ENCODE measurements around the gene CCSAP.
"Not testable (repeated sequence)": the region's sequence is repeated elsewhere in the genome, so short reads cannot be mapped to it uniquely, and the experiment has no call there.

CCSAP gene

DNA sequence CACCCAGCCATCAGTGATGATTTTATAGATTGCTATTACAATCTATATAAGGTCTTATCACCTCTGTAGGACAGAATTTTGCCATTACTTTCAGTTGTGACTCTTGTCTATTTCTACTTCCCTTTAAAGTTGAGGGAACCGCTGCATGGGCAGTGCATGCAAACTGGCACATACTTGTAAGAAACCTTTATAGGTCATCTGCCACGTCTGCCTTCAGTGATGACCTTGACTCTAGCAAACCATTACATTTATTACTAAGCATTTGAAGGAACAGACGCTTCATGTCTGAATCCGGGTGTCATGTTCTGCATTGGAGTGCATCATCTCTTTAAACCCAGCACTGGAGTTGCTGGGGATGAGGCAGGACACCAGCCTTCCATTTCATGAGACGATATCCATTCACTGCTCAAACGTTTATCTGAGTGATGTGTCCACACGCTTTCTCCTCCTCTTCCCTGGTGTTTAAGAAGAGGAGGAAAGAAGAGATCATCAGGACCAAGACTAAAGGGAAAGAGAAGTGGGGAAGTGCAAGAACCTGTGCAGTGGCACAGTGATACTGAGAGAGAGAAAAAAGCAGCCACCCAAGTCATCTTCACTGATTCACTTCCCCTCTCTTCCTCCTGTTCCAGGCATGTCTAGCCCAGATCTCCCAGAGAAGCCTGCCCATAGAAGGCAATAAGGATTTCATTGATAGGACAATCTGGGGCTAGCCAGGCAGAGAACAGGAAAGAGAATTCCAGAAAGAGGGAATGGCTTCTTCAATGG, 14.1 kb downstream of the CCSAP start:
- Histone ChIP-seq H3K36me3 (ENCODE audit: control insufficient read depth in 2 of 2, insufficient read depth in 1 of 2, low read length in 2 of 2) (peaks cover 37 to 46% of the 10 kb centered on the region in 2 experiments), H3K9me3 (ENCODE audit: control insufficient read depth, insufficient read depth, low read depth, low read length) (no peaks in the 10 kb centered on the region), H3K27ac (ENCODE audit: extremely low read depth, low read depth, low read length) (no peak overlapping the region), H3K4me1 (ENCODE audit: control insufficient read depth, insufficient read depth, low read length) (0 out of 2 replicates have a peak, but pooled peaks cover 5% of the 10 kb centered on the region), H3K4me3 (ENCODE audit: low read depth, low read length) (no peak overlapping the region)
- CTCF ChIA-PET, result no interaction called here
- POLR2A ChIA-PET, result no interaction called here
- TF ChIP-seq KLF9 (tag by site-specific recombination; IDR thresholded peaks at IDR 0.05; ENCODE audit: low read depth) (no peak), ZSCAN16 (tag by site-specific recombination; IDR thresholded peaks at IDR 0.05) (no peak), ZFP69B (tag by site-specific recombination; IDR thresholded peaks at IDR 0.05) (no peak), ZNF560 (tag by site-specific recombination; IDR thresholded peaks at IDR 0.05; ENCODE audit: borderline replicate concordance) (no peak), ZNF610 (tag by site-specific recombination; IDR thresholded peaks at IDR 0.05; ENCODE audit: borderline replicate concordance) (no peak), ZNF311 (tag by site-specific recombination; IDR thresholded peaks at IDR 0.05; ENCODE audit: borderline replicate concordance) (no peak), ZNF776 (tag by site-specific recombination; IDR thresholded peaks at IDR 0.05; ENCODE audit: borderline replicate concordance) (no peak), MEIS1 (CRISPR knock-in tag; IDR thresholded peaks at IDR 0.05; ENCODE audit: borderline replicate concordance) (no peak), SCRT2 (tag by site-specific recombination; IDR thresholded peaks at IDR 0.05) (no peak), ZBTB7A (tag by site-specific recombination; IDR thresholded peaks at IDR 0.05; ENCODE audit: low read depth) (no peak), ZNF146 (tag by site-specific recombination; IDR thresholded peaks at IDR 0.05) (no peak), ZNF169 (tag by site-specific recombination; IDR thresholded peaks at IDR 0.05) (no peak), HOXA7 (CRISPR knock-in tag; IDR thresholded peaks at IDR 0.05; ENCODE audit: borderline replicate concordance) (no peak), IKZF3 (tag by site-specific recombination; IDR thresholded peaks at IDR 0.05) (no peak), SP2 (tag by site-specific recombination; IDR thresholded peaks at IDR 0.05) (no peak)
- TF ChIP-seq, protein P1, sequence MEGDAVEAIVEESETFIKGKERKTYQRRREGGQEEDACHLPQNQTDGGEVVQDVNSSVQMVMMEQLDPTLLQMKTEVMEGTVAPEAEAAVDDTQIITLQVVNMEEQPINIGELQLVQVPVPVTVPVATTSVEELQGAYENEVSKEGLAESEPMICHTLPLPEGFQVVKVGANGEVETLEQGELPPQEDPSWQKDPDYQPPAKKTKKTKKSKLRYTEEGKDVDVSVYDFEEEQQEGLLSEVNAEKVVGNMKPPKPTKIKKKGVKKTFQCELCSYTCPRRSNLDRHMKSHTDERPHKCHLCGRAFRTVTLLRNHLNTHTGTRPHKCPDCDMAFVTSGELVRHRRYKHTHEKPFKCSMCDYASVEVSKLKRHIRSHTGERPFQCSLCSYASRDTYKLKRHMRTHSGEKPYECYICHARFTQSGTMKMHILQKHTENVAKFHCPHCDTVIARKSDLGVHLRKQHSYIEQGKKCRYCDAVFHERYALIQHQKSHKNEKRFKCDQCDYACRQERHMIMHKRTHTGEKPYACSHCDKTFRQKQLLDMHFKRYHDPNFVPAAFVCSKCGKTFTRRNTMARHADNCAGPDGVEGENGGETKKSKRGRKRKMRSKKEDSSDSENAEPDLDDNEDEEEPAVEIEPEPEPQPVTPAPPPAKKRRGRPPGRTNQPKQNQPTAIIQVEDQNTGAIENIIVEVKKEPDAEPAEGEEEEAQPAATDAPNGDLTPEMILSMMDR (tag by site-specific recombination; IDR thresholded peaks at IDR 0.05), result no peak
- TF ChIP-seq, protein P2, sequence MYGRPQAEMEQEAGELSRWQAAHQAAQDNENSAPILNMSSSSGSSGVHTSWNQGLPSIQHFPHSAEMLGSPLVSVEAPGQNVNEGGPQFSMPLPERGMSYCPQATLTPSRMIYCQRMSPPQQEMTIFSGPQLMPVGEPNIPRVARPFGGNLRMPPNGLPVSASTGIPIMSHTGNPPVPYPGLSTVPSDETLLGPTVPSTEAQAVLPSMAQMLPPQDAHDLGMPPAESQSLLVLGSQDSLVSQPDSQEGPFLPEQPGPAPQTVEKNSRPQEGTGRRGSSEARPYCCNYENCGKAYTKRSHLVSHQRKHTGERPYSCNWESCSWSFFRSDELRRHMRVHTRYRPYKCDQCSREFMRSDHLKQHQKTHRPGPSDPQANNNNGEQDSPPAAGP (tag by site-specific recombination; IDR thresholded peaks at IDR 0.05), result no peak
- TF ChIP-seq, protein P3, sequence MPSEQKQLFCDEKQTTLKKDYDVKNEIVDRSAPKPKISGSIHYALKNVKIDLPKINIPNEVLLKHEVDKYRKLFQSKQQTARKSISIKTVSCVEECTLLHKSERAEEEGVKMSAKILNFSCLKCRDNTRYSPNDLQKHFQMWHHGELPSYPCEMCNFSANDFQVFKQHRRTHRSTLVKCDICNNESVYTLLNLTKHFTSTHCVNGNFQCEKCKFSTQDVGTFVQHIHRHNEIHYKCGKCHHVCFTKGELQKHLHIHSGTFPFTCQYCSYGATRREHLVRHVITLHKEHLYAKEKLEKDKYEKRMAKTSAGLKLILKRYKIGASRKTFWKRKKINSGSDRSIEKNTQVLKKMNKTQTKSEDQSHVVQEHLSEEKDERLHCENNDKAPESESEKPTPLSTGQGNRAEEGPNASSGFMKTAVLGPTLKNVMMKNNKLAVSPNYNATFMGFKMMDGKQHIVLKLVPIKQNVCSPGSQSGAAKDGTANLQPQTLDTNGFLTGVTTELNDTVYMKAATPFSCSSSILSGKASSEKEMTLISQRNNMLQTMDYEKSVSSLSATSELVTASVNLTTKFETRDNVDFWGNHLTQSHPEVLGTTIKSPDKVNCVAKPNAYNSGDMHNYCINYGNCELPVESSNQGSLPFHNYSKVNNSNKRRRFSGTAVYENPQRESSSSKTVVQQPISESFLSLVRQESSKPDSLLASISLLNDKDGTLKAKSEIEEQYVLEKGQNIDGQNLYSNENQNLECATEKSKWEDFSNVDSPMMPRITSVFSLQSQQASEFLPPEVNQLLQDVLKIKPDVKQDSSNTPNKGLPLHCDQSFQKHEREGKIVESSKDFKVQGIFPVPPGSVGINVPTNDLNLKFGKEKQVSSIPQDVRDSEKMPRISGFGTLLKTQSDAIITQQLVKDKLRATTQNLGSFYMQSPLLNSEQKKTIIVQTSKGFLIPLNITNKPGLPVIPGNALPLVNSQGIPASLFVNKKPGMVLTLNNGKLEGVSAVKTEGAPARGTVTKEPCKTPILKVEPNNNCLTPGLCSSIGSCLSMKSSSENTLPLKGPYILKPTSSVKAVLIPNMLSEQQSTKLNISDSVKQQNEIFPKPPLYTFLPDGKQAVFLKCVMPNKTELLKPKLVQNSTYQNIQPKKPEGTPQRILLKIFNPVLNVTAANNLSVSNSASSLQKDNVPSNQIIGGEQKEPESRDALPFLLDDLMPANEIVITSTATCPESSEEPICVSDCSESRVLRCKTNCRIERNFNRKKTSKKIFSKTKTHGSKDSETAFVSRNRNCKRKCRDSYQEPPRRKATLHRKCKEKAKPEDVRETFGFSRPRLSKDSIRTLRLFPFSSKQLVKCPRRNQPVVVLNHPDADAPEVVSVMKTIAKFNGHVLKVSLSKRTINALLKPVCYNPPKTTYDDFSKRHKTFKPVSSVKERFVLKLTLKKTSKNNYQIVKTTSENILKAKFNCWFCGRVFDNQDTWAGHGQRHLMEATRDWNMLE (tag by site-specific recombination; conservative IDR thresholded peaks at IDR 0.05; ENCODE audit: low read depth), result no peak
- TF ChIP-seq, protein P4, sequence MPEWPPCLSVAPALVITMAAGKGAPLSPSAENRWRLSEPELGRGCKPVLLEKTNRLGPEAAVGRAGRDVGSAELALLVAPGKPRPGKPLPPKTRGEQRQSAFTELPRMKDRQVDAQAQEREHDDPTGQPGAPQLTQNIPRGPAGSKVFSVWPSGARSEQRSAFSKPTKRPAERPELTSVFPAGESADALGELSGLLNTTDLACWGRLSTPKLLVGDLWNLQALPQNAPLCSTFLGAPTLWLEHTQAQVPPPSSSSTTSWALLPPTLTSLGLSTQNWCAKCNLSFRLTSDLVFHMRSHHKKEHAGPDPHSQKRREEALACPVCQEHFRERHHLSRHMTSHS (tag by site-specific recombination; IDR thresholded peaks at IDR 0.05), result no peak

DNA sequence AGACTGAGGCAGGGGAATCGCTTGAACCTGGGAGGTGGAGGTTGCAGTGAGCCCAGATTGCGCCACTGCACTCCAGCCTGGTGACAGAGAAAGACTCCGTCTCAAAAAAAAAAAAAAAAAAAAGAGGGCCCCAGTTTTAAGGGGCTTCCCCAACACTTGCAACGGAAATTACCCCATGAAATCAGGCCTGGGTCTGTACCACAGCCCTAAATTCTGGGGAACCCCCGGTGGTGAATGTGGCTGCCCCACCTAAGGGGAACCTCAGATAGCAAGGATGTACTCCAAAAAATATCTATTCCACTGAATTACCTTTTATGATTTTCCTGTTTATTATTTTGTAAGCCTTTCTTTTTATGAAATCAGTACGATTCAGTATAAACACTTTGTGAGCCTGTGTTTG, 15.1 kb downstream of the CCSAP start:
- H3K9me3 ChIP-seq (ENCODE audit: control insufficient read depth, insufficient read depth, low read depth, low read length); H3K4me1 ChIP-seq (ENCODE audit: control insufficient read depth, insufficient read depth, low read length); H3K4me3 ChIP-seq (ENCODE audit: low read depth, low read length); H3K27ac ChIP-seq (ENCODE audit: extremely low read depth, low read depth, low read length); POLR2A ChIA-PET: not testable (repeated sequence)
- CTCF ChIA-PET, result interaction anchor here (0.6 kb wide), 1 partner anchor 34 kb away, joined by 3 read pairs; no protein-coding TSS in a partner anchor
- peaks cover 38 to 56% of the 10 kb centered on the region in 2 experiments for H3K36me3 ChIP-seq (ENCODE audit: control insufficient read depth in 2 of 2, insufficient read depth in 1 of 2, low read length in 2 of 2)
